CD4-positive, alpha-beta memory T cell (primary cell): Measurements from ENCODE around the gene KCTD15. TPM values are rescaled to one million over a fixed set of nuclear protein-coding genes. Genes with fewer than 3 reads are reported as not detected.
A peak's percentile ranks its signal among the peaks of the same experiment; 100 is the strongest.

ENCODE experiments used
- CTCF ChIA-PET: fragments of 350-600 bp; sonication (Branson Sonifier 250); formaldehyde crosslinking; loops from one replicate; lab custom pipeline; 2021; ENCODE audit warnings: inconsistent platforms; ENCODE audit not compliant: partially characterized antibody; lab: Charles Lee
- POLR2A ChIA-PET: fragments of 350-600 bp; sonication (Branson Sonifier 250); formaldehyde crosslinking; loops from one replicate; lab custom pipeline; 2021; ENCODE audit not compliant: partially characterized antibody; lab: Charles Lee
- DNase-seq, 5 donors: peaks; one replicate each; pipeline versions ENCODE4 v3.0.0 to v3.0.0-alpha.2; 2020 to 2022; ENCODE audit warnings: mixed read lengths in 1 of 5
- H3K27ac ChIP-seq: one replicate; pipeline ENCODE4 v1.7.0; 2013; ENCODE audit warnings: low read depth, low read length
- H3K27me3 ChIP-seq: 2 replicates; pipeline ENCODE4 v1.7.0; 2013; ENCODE audit warnings: mild to moderate bottlenecking, low read length, moderate library complexity; ENCODE audit not compliant: insufficient read depth
- H3K36me3 ChIP-seq: 2 replicates; pipeline ENCODE4 v1.7.0; 2013; ENCODE audit warnings: mild to moderate bottlenecking, low read length, moderate library complexity; ENCODE audit not compliant: insufficient read depth
- H3K4me1 ChIP-seq: 2 replicates; pipeline ENCODE4 v1.7.0; 2013; ENCODE audit warnings: mild to moderate bottlenecking, low read length, moderate library complexity; ENCODE audit not compliant: insufficient read depth
- H3K4me3 ChIP-seq, 2 donors: one replicate each; pipeline ENCODE4 v1.7.0; 2013; ENCODE audit warnings: low read length in 2 of 2, mild to moderate bottlenecking in 1 of 2
- H3K9me3 ChIP-seq, 2 donors: one replicate each; pipeline ENCODE4 v1.7.0; 2013; ENCODE audit warnings: low read length in 2 of 2, control low read depth in 1 of 2; ENCODE audit not compliant: control insufficient read depth in 1 of 2
- H3K27ac Mint-ChIP-seq, 7 donors: one replicate each; pipeline ENCODE4 v1.8.0; 2020 to 2021; ENCODE audit warnings: mixed read lengths in 7 of 7, mild to moderate bottlenecking in 6 of 7, inconsistent platforms in 3 of 7, moderate library complexity in 3 of 7
- H3K27me3 Mint-ChIP-seq, 2 donors: one replicate each; pipeline ENCODE4 v1.8.0; 2020 to 2021; ENCODE audit warnings: mixed read lengths in 2 of 2
- H3K36me3 Mint-ChIP-seq, 2 donors: one replicate each; pipeline ENCODE4 v1.8.0; 2020 to 2021; ENCODE audit warnings: mixed read lengths in 2 of 2, inconsistent platforms in 1 of 2, mild to moderate bottlenecking in 1 of 2
- H3K4me1 Mint-ChIP-seq, 4 donors: one replicate each; pipeline ENCODE4 v1.8.0; 2020 to 2021; ENCODE audit warnings: mixed read lengths in 4 of 4, mild to moderate bottlenecking in 1 of 4
- H3K4me3 Mint-ChIP-seq, 8 donors: one replicate each; pipeline ENCODE4 v1.8.0; 2020 to 2021; ENCODE audit warnings: mixed read lengths in 8 of 8, mild to moderate bottlenecking in 7 of 8, moderate library complexity in 6 of 8, inconsistent platforms in 3 of 8
- H3K9me3 Mint-ChIP-seq, 8 donors: one replicate each; pipeline ENCODE4 v1.8.0; 2020 to 2021; ENCODE audit warnings: mixed read lengths in 8 of 8, mild to moderate bottlenecking in 5 of 8, inconsistent platforms in 3 of 8, moderate library complexity in 1 of 8
- intact Hi-C: fragments of 100-400 bp; cut with micrococcal nuclease; formaldehyde crosslinking; loops from one replicate; pipeline ENCODE4 v1.15.1; 2023
- polyA plus RNA-seq, 2 donors: library from polyadenylated mRNA; unstranded; fragments of 300-500 nt; fragmentation: Illumina TruSeq; gene quantifications; one replicate each; pipeline ENCODE4 v1.2.3, GENCODE V29; 2021
- total RNA-seq, 2 experiments: library from RNA; stranded (reverse); gene quantifications; one replicate each; pipeline ENCODE4 v1.2.3, GENCODE V29; 2021

KCTD15 gene
- total and polyA plus RNA-seq, 4 experiments from 2014 or later, result 0.68 to 11.0 (median 5.8) TPM

- no peak overlapping the region for H3K4me3 ChIP-seq
- no peaks in the 10 kb centered on the region for H3K9me3 ChIP-seq
- no peak overlapping the region for H3K27ac ChIP-seq
- POLR2A ChIA-PET, result no interaction called here
- Mint-ChIP-seq H3K4me3 (no peak overlapping the region), H3K36me3 (peaks cover 1 to 4% of the 10 kb centered on the region in 2 donors), H3K27ac (no peak overlapping the region), H3K9me3 (peaks cover 0 to 21% (median 9%) of the 10 kb centered on the region in 8 donors), H3K27me3 (peaks cover 22 to 31% of the 10 kb centered on the region in 2 donors), H3K4me1 (no peaks in the 10 kb centered on the region)
- CTCF ChIA-PET, result no interaction called here
- no peak for DNase-seq
- no peaks in the 10 kb centered on the region for H3K36me3 ChIP-seq
- H3K4me1 ChIP-seq, result no peaks in the 10 kb centered on the region
- no peaks in the 10 kb centered on the region for H3K27me3 ChIP-seq
- intact Hi-C loops, result no loop called here
Measured at GRCh38 chr19:33845498-33845897, 48.8 kb downstream of the KCTD15 start.

GRCh38 chr19:33849551-33850147 lies 53.0 kb downstream of the KCTD15 start:
- H3K9me3 ChIP-seq, result no peaks in the 10 kb centered on the region
- no peaks in the 10 kb centered on the region for H3K4me1 ChIP-seq
- no peak overlapping the region for H3K4me3 ChIP-seq
- Mint-ChIP-seq H3K4me3 (no peak overlapping the region), H3K27ac (no peak overlapping the region), H3K27me3 (peaks cover 6 to 9% of the 10 kb centered on the region in 2 donors), H3K36me3 (peaks cover 1 to 10% of the 10 kb centered on the region in 2 donors), H3K4me1 (no peaks in the 10 kb centered on the region), H3K9me3 (peaks cover 2 to 33% (median 22%) of the 10 kb centered on the region in 8 donors)
- no peaks in the 10 kb centered on the region for H3K27me3 ChIP-seq
- POLR2A ChIA-PET, result no interaction called here
- no peak overlapping the region for H3K27ac ChIP-seq
- no peaks in the 10 kb centered on the region for H3K36me3 ChIP-seq
- CTCF ChIA-PET, result no interaction called here
- intact Hi-C loops, result no loop called here
- DNase-seq, result no peak

DNA sequence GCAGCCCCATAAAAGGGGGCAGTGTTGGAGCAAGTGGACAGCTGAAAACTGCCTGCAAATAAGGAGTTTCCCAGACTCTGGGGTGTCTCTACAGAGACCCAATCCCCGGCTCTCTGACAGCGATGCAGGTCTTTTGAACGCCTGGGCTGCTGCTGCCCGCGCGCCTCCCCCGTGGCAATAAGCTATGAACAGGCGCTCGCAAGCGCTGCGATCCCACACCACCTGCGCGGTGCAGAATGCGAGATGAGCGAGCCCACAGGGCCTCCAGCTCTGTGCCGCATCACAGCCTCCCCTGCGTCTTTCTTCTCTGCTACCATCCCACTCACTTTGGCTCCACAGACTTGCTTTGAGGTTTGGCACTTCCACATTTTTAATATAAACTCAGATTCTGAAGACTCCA lies 62.3 kb downstream of the KCTD15 start:
- ChIA-PET CTCF (no interaction called here), POLR2A (no interaction called here)
- no peaks in the 10 kb centered on the region for H3K4me1 Mint-ChIP-seq

GRCh38 chr19:33860312-33861090 lies 63.8 kb downstream of the KCTD15 start:
- Mint-ChIP-seq H3K27me3 (no peaks in the 10 kb centered on the region), H3K36me3 (no peaks in the 10 kb centered on the region), H3K4me1 (no peaks in the 10 kb centered on the region), H3K9me3 (no peaks in the 10 kb centered on the region), H3K4me3 (no peak overlapping the region), H3K27ac (peak overlapping the region in 2 of 7 donors; percentile 37 to 65)
- no peaks in the 10 kb centered on the region for H3K4me1 ChIP-seq
- H3K36me3 ChIP-seq, result no peaks in the 10 kb centered on the region
- H3K27ac ChIP-seq, result no peak overlapping the region
- DNase-seq, result no peak
- H3K9me3 ChIP-seq, result no peaks in the 10 kb centered on the region
- no peaks in the 10 kb centered on the region for H3K27me3 ChIP-seq
- intact Hi-C loops, result no loop called here
- no peak overlapping the region for H3K4me3 ChIP-seq
- CTCF ChIA-PET, result no interaction called here
- POLR2A ChIA-PET, result no interaction called here

More for the DNA sequence above, 62.3 kb downstream of the KCTD15 start:
- no peaks in the 10 kb centered on the region for H3K4me1 ChIP-seq
- Mint-ChIP-seq H3K27me3 (no peaks in the 10 kb centered on the region), H3K36me3 (no peaks in the 10 kb centered on the region), H3K4me3 (no peak overlapping the region), H3K27ac (no peak overlapping the region), H3K9me3 (no peaks in the 10 kb centered on the region)
- DNase-seq, result no peak
- intact Hi-C loops, result no loop called here
- no peaks in the 10 kb centered on the region for H3K36me3 ChIP-seq
- H3K27me3 ChIP-seq, result no peaks in the 10 kb centered on the region
- no peak overlapping the region for H3K4me3 ChIP-seq
- H3K27ac ChIP-seq, result no peak overlapping the region
- no peaks in the 10 kb centered on the region for H3K9me3 ChIP-seq

- ChIA-PET CTCF (no interaction called here), POLR2A (no interaction called here)
- Histone ChIP-seq H3K27me3 (no peaks in the 10 kb centered on the region), H3K4me3 (no peak overlapping the region), H3K36me3 (no peaks in the 10 kb centered on the region), H3K4me1 (no peaks in the 10 kb centered on the region), H3K27ac (no peak overlapping the region), H3K9me3 (no peaks in the 10 kb centered on the region)
- no peaks in the 10 kb centered on the region for H3K36me3 Mint-ChIP-seq
- no peaks in the 10 kb centered on the region for H3K9me3 Mint-ChIP-seq
- intact Hi-C loops, result no loop called here
- H3K27me3 Mint-ChIP-seq, result no peaks in the 10 kb centered on the region
- H3K27ac Mint-ChIP-seq, result no peak overlapping the region
- DNase-seq, result no peak
- H3K4me3 Mint-ChIP-seq, result no peak overlapping the region
- no peaks in the 10 kb centered on the region for H3K4me1 Mint-ChIP-seq
Measured at GRCh38 chr19:33861950-33862349, 65.3 kb downstream of the KCTD15 start.

GRCh38 chr19:33862981-33863380 lies 66.3 kb downstream of the KCTD15 start:
- Histone ChIP-seq H3K9me3 (no peaks in the 10 kb centered on the region), H3K27me3 (no peaks in the 10 kb centered on the region), H3K4me1 (no peaks in the 10 kb centered on the region), H3K27ac (no peak overlapping the region), H3K4me3 (no peak overlapping the region), H3K36me3 (no peaks in the 10 kb centered on the region)
- H3K36me3 Mint-ChIP-seq, result no peaks in the 10 kb centered on the region
- H3K27me3 Mint-ChIP-seq, result no peaks in the 10 kb centered on the region
- H3K4me1 Mint-ChIP-seq, result no peaks in the 10 kb centered on the region
- H3K9me3 Mint-ChIP-seq, result no peaks in the 10 kb centered on the region
- ChIA-PET CTCF (no interaction called here), POLR2A (no interaction called here)
- H3K27ac Mint-ChIP-seq, result no peak overlapping the region
- no peak for DNase-seq
- intact Hi-C loops, result no loop called here
- H3K4me3 Mint-ChIP-seq, result no peak overlapping the region

DNA sequence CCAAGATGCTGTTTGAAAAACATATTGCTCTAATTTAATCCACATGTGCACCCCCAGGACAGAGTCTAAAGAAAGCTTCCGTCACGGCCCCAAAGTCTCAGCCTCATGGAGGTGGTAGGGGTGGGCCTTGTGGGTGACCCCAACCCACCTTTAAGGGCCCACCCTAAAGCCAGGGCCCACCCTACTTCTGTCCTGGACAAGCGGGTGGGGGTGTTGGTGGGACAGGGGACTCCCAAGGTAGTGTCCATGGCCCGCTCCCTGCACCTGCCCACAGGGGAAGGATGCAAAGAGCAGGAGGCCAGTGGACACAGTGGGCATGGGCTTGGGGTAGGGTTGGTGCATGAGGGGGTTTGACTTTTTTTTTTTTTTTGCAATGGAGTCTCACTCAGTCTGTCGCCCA lies 66.8 kb downstream of the KCTD15 start:
- H3K9me3 Mint-ChIP-seq, result no peaks in the 10 kb centered on the region
- no peak overlapping the region for H3K27ac ChIP-seq
- H3K4me3 Mint-ChIP-seq, result no peak overlapping the region
- H3K27ac Mint-ChIP-seq, result no peak overlapping the region
- no peaks in the 10 kb centered on the region for H3K27me3 ChIP-seq
- POLR2A ChIA-PET, result no interaction called here
- CTCF ChIA-PET, result no interaction called here
- H3K27me3 Mint-ChIP-seq, result peaks cover 2 to 3% of the 10 kb centered on the region in 2 donors
- intact Hi-C loops, result no loop called here
- H3K4me1 ChIP-seq, result no peaks in the 10 kb centered on the region
- H3K9me3 ChIP-seq, result no peaks in the 10 kb centered on the region
- H3K4me1 Mint-ChIP-seq, result no peaks in the 10 kb centered on the region
- DNase-seq, result no peak
- H3K36me3 Mint-ChIP-seq, result no peaks in the 10 kb centered on the region
- no peaks in the 10 kb centered on the region for H3K36me3 ChIP-seq
- no peak overlapping the region for H3K4me3 ChIP-seq
